Skin epidermis (tissue), 12 donors: Measurements from ENCODE around the gene MEIOSIN.

ENCODE experiments used
- H3K27ac ChIP-seq, 21 experiments: fragments of 200-600 bp; sonication (generic) in 11 of 21; one replicate each; pipeline ENCODE4 v1.5.0; 2020; ENCODE audit warnings: mild to moderate bottlenecking in 3 of 21, inconsistent platforms in 2 of 21, moderate library complexity in 2 of 21
- H3K4me3 ChIP-seq, 7 experiments: fragments of 200-600 bp; sonication (generic) in 2 of 7; one replicate each; pipeline ENCODE4 v1.5.0; 2020; ENCODE audit warnings: inconsistent platforms in 2 of 7, mild to moderate bottlenecking in 2 of 7, moderate library complexity in 1 of 7

MEIOSIN gene

DNA sequence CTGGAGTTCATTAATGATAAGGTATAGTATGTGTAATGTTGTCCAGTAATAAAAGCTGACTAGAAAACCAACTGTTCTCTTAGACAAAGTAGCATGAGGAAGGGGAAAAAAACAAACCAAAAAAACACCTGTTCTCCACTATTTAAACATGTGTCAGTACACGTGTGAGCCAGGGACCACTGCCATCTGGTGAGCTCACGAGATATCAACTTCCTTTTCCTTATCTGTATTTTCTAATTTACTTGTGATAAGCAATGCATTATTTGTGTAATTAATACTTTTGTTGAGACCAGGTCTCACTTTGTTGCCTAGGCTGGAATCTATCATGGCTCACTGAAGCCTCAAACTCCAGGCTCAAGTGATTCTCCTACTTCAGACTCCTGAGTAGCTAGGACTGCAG lies 40.1 kb downstream of the MEIOSIN start:
- Histone ChIP-seq H3K4me3 (no peak overlapping the region), H3K27ac (no peak overlapping the region)

DNA sequence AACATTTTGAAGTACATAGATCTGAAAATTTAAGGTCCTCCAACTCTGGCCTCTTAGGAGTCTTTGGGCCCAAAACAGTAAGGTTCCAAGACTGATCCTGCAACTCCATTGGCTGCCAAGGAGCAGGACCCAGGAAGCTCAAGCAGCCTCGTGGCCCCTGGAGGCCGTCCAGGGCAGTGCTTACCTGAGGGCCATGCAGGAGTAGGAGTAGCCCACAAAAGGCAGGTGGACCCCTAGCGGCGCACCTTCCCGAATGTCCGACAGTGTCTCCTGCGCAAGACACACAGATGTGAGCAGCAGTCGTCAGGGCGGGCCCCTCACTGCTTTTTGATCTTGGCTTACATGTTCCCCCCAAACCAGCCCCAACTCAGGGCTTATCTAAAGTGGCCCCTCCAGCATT lies 41.5 kb downstream of the MEIOSIN start:
- Histone ChIP-seq H3K27ac (no peak overlapping the region), H3K4me3 (no peak overlapping the region)

DNA sequence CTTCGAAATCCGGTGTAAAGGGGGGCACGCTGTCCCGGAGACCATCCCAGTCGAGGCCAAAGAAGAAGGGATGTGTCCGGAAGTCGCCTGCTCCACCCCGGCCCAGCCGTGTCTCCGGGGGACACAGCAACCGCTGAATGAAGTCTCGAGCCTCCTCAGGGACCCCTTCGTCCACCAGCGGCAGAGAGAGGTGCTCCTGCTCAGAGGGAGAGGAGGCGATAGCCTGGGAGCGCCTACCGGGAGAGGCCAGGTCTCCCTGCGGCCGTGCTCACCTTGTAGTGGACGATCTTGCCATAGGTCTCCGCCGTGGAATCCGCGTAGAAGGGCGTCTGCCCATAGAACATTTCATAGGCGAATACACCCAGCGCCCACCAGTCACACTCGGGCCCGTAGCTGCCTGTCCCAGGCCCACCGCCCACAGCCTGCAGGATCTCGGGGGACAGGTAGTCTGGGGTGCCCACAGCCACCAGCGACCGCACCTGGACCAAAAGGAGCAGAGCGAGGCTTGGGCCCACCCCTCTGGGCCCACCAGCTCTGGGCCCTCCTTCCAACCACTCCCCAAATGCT lies 44.2 kb downstream of the MEIOSIN start:
- no peak overlapping the region for H3K27ac ChIP-seq
- H3K4me3 ChIP-seq: no peak overlapping the region

DNA sequence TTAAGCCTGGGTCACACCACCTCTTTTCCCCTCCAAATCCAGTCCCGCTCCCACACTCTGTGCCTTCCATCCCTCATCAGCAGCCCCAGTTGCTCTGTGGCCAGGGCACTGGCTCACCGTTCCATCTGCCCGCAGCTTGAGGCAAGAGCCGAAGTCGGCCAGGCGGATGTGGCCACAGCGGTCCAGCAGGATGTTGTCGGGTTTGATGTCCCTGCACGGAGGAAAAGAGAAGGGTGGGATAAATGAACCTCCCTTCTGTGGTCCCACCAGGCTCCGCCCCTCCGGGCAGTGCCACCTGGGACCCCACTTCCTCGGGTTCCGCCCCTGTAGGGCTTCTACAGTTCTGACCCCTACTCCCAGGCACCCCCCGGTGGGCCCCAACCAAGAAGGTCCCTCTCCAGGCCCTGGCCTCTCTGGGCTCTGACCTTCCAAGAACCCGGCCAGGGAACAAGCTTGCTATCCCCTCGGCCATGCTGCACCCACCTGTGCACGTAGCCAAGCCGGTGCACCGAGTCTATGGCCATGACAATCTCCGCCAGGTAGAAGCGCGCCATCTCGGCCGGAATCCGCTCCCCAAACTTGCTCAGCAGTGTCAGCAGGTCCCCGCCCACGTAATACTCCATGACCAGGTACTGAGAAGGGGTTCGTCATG lies 44.9 kb downstream of the MEIOSIN start:
- Histone ChIP-seq H3K4me3 (no peak overlapping the region), H3K27ac (no peak overlapping the region)

DNA sequence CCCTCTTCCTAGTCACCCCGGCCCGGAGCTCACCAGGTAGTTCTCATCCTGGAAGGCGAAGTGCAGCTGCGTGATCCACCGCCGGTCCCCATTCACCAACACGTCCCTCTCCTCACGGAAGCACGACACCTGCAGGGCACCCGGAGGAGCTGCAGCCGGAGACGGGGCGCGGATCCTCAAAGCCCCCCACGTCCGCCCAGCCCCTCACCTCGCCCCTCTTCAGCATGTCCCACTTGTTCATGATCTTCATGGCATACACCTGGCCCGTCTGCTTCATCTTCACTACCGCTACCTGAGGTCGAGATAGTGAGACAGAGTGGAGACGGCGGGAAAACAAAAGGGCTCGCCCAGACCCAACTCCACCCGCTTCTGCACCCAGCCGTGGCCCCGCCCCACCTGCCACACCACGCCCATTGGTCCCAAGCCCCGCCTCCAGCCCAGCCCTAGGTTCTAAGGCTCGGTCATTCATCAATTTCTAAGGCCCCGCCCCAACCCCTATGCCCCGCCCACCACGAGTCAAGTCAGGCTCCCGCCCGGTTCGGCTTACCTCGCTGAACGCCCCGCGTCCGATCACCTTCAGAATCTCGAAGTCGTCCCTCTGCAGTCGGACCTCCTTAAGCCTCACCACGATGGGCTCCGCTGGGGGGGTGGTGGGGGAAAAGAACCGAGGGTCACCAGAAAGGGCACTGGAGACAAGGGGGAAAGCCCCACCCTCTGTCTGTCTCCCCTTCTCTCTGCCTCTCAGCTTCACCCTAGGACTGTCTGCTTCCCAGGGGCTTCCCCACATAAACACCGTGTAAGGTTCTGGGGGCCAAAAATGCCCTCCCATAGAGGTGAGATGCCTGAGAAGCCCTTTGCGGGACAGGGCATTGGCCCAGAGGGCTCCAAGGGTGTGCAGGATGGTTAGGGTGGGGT lies 46.2 kb downstream of the MEIOSIN start:
- Histone ChIP-seq H3K4me3 (peak overlapping the region in 2 of 7 experiments; percentile 3 to 30), H3K27ac (peak overlapping the region in 2 of 21 experiments; percentile 5 to 67)

DNA sequence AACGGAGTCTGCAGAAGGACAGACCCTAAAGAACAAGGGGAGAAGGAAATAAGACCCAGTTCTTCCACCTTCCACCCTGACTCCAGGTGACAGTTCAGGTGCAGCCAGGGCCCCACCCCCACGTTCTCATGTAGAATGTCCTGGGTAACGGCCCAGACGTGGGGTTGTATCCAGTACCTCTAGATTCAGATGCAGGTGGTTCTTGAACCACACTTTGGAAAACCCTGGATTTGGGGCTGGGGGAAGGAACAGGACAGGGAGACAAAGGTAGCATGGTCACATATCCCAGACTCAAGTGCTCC lies 46.9 kb downstream of the MEIOSIN start:
- peak overlapping the region in 2 of 21 experiments; percentile 5 to 67 for H3K27ac ChIP-seq
- no peak overlapping the region for H3K4me3 ChIP-seq

DNA sequence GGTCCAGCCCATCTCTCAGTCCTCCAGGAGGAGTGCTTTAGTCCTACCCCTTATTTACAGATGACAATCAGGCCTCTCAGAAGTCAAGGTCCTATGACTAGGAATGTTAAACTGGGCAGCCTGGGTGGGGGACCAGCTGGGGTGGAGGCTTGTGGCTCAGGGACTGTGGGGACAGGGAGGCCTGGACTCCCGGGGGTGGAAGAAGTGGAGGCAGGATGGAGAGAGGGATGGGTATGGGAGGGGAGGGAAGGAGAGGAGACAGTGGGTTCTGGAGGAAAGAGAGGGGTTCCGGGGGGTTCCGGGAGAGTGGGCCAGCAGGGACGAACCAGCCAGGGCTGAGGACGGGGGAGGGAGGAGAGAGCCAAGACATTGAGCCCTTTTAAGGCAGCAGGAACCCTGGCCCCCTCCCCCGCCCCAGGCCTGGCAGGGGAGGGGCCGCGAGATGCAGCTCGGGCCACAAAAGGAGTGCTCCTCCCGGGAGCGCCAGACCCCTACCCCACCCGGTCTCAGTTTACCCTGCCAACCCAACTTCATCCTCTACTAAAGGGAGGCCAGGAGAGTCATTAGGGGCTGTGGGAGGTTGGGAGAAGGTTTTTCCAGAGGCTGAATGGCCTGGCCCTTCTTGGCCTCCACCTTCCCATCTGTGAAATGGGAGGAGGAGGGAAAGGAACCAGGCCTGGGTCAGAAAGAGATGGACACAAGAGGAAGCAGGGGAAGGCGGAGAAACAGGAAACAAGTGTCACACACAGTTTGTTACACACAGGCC lies 47.4 kb downstream of the MEIOSIN start:
- Histone ChIP-seq H3K4me3 (peak overlapping the region in 1 of 7 experiments; percentile 31), H3K27ac (peak overlapping the region in 4 of 21 experiments; percentile 5 to 78 (median 56))

DNA sequence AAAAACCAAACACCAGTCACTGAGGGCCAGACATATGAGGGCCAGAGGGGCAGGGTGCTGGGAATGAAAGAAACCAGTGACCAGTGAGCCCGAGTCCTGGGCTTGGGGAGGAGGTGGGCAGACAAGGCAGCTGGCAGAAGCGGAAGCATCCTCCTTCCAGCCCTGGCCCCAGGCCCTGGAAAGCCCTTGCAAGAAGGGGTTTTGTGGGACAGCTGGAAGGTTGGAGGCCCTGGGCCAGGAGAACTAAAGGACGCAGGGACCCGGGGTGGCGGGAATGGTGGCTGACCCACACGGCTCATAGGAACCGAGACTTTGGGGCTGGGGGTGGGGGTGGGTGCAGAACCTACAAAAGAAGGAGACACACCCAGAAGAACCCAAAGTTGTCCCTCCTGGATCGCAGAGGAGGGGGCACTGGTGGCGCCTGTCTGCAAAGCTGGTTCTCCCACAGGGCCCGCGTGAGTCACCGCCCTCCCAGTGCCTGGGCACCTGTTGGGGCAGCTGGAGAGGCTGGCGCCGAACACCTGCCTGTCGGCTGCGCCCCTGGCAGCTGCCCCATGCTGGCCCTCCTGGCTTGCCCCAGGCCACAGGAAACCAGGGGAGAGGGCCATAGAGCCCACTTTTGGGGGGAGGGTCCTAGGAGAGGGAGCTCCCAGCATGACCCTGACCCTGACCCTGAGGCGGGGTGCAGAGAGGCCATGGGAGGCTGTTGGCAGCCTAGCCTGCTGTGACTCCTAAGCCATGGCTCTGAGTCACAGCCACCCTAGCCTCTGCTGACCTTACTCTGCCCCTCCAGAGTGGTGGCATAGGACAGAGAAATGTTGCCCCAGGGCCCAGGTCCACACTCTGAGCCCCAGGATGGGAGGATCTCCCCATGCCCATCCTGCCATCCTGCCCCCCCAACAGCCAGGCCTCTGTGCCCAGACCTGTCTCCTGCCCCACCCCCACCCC lies 48.2 kb downstream of the MEIOSIN start:
- Histone ChIP-seq H3K27ac (peak overlapping the region in 18 of 21 experiments; percentile 5 to 84 (median 72)), H3K4me3 (peak overlapping the region; percentile 28 to 39 (median 34))

DNA sequence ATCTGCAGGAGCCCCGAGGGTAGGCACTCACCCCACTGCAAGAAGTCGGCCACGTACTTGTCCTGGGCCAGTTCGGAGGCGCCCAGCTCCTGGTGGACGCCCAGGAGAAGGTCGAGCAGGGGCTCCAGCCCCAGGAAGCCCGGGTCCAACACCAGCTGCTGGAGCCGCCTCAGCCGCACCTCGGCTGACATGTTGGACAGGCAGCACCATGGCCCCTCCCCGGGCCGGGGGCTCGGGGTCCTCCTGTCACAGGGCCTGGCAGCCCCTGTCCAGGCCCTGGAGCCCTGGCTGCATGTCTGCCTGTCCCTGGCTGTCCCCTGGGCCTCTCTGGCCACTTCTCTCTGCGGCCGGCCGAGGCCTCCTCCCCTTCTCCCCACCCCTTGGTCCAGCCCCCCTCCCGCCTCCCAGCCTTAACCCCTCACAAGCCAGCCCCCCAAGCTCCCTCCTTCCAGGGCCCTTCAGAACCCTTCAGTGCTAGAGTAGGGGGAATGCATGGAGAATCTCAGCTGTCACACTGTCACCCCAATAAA lies 49.0 kb downstream of the MEIOSIN start, which contains the start of gene DMPK:
TSS of gene DMPK (minus strand) at position 329 of the 530 bp plus-strand sequence. CDS start at position 191, 138 bp downstream.
- Histone ChIP-seq H3K27ac (peak within 1 kb of the TSS in 20 of 21 experiments; percentile 5 to 84 (median 70)), H3K4me3 (peak within 1 kb of the TSS; percentile 28 to 39 (median 34))

DNA sequence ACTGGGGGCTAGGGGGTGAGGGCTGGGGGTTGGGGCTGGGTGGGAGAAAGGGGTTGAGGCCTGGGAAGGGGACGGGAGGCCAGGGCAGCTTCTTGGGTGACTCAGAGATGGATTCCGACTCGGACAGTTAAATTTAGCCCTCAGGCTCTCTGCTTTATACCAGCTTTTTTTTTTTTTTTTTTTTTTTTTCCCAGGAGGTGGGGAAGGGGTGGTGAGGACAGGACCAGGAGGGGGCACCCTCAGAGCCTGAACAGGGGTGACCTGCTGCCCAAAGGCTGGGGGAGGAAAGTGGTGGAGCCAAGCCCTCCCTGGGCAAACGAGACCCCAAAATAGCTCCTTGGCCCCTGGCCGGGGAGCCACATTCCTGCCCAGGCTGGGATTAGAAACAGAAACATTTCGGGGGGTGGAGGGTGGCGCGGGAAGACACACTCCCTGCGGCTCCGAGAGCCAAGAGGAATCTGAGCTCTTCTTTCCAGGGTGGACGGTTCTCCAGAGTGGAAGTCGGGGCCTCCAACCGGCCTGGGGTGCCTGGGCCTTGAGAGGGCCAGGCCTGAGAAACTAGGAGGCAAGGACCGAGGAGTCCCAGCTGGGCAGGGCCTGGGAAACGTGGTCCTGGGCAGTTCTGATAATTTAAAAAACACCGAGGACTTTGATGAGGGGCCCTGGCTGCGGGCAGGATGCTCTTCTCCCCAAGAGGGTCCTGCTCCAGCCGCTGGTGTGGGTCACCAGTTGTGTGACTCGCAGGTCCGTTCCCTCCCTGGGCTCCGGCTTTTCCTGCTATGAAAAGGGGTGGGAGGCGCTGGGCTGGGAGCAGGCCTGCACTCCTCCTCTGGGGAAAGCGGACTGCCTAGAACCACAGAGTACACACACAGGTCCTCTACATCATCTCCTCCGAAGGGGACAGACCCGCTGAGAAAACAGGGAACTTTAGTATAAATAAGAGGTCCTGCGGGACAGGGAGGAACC lies 49.9 kb downstream of the MEIOSIN start:
- Histone ChIP-seq H3K4me3 (peak overlapping the region in 3 of 7 experiments; percentile 31 to 39 (median 36)), H3K27ac (peak overlapping the region in 20 of 21 experiments; percentile 5 to 84 (median 70))

DNA sequence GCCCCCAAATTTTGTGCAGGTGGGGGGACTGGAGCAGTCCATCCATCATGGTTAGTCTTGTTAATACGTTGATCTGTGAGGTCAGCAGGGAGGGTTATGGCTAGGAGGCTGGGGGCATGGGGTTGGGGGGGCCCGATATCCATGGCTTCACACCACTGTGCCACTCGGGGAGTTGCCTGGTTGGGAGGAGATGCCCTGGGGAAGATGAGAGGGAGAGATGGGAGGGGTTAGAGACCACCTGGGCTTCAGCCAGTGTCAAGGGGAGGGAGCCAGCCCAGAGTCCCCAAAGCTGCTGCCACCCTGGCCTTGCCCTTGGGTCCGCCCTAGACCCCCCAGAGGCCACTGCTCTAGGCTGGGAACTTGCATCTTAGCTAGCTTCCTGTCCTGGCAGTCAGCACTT lies 50.9 kb downstream of the MEIOSIN start:
- Histone ChIP-seq H3K27ac (peak overlapping the region in 20 of 21 experiments; percentile 5 to 84 (median 70)), H3K4me3 (no peak overlapping the region)

DNA sequence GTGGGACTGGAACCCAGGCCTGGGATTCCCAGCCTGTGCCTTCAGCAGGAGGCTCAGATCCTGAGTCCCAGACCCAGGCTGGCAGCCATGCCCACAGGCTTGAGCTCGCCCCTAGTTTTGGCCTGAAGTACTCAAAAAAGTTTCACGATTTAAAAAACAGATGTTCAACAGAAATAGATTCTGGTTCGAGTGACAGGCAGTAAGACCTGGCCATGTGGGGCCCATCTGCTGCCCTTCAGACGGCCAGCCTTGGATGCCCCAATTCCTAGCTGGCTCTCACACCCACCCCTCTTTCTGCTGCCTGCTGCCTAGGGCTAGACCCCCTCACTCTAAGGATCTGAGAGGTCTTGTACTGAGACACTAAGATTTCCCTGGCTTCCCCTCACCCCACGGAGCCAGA lies 51.9 kb downstream of the MEIOSIN start:
- H3K27ac ChIP-seq: peak overlapping the region in 13 of 21 experiments; percentile 13 to 84 (median 70)
- no peak overlapping the region for H3K4me3 ChIP-seq

DNA sequence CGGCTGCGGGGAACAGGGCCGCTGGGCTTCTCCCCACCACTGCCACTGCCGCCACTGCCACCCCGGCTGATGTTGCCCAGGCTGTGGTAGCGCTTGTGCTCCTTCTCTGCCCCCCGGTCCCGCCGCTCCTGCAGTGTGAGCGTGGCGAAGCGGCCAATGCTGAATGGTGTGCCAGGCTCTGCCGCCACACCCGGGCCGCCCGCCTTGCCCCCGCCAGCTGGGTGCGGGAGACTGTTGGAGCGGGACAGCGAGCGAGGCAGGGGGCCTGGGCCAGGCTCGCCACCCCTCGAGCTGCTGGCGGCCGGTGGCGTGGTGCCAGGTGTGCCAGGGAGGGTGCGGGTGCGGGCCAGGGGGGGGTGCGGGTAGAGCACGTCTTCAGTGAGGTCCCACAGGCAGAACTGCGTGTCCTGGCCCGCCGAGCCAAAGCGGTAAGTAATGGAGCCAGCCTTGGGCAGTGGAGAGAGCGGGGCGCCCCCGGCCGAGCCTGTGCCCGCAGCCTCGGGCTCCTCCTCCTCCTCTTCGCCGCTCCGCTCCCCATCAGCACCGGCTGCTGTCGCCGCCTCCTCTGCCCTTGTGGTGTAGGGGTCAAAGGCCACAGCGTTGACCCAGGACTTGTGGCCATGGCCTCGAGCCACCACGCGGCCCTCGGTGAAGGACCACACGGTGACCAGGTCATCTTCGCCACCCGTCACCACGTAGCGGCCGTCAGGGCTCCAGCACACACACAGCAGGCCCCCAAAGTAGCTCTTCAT lies 52.7 kb downstream of the MEIOSIN start:
- Histone ChIP-seq H3K4me3 (no peak overlapping the region), H3K27ac (peak overlapping the region in 7 of 21 experiments; percentile 13 to 84 (median 61))

DNA sequence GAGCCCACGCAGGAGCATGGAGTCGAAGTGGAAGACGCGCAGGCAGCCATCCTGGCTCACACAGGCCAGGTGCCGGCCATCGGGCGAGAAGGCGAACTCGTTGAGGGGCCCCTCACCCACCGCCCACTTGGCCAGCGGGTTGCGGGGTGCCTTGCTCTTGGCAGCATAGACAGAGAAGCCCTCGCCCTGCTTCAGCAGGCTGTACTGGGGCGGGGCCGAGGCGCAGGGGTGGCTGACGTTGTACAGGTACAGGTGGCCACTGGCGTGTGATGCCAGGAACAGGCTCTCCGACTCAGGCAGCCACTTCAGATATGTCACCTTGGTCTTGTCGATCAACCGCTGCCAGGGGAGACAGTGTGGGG lies 53.3 kb downstream of the MEIOSIN start:
- H3K27ac ChIP-seq: no peak overlapping the region
- H3K4me3 ChIP-seq: no peak overlapping the region

DNA sequence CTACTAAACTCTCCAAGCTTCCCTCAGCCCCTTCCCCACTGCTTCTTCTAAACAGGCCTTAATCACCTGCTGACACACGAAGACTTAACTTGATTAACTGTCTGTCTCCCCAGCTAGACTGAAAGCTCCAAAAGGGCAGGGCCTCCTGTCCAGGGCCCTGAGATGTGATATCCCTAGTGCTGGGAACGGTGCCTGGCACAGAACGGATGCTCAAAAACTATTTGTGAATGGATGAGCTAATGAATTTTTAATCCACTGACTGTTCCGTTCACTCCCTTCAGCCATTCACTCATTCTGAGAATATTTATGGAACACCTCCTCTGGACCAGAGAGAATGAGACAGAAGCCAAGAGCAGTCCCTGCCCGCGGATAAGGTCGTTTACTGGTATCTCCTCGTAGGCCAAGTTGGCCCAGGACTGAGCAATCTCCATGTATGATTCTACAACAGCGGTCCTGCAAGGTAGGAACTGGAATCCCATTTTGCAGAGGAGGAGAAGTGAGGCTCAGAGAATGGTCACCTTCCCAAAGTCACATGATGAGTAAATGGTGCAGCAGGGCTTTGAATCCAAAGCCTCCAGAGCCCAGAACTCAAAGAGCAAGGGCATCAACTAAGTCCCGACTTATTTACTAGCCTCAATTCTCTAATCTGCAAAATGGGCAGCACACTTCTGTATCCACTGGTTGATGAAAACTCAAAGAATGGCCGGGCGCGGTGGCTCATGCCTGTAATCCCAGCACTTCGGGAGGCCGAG lies 56.0 kb downstream of the MEIOSIN start:
- H3K4me3 ChIP-seq: no peak overlapping the region
- H3K27ac ChIP-seq: no peak overlapping the region

DNA sequence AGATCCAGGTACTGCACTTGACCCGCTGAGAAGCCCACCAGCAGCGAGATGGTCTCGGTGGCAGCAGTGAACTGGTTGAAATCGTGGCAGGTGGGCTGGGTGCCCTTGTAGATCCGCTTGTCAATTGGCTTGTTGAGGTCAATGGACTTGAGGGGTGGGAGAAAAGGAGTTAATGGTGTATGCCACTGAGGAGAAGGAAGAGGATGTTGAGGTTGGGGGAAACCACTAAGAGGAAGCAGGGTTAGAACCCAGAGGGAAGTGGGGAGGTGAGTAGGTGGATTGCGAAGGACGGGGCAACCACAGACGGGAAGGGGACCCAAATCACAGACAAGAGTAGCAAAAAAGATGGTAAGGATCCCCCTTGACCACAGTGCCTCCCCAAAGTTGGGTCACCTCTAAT lies 57.7 kb downstream of the MEIOSIN start:
- Histone ChIP-seq H3K27ac (no peak overlapping the region), H3K4me3 (peak overlapping the region in 1 of 7 experiments; percentile 56)
